Glutamatergic neuron (in vitro differentiated cells): ENCODE measurements around the gene COASY. TPM values are rescaled to one million over a fixed set of nuclear protein-coding genes. Genes with fewer than 3 reads are reported as not detected.

Source experiments
- DNase-seq: peaks from one replicate; pipeline ENCODE4 v3.0.0; 2022
- H3K27ac Mint-ChIP-seq: one replicate; pipeline ENCODE4 v1.8.0; 2020; ENCODE audit warnings: mild to moderate bottlenecking, mixed read lengths, inconsistent platforms; ENCODE audit not compliant: unreplicated experiment
- H3K27me3 Mint-ChIP-seq: one replicate; pipeline ENCODE4 v1.8.0; 2020; ENCODE audit warnings: mild to moderate bottlenecking, moderate library complexity, mixed read lengths, inconsistent platforms; ENCODE audit not compliant: unreplicated experiment
- H3K36me3 Mint-ChIP-seq: one replicate; pipeline ENCODE4 v1.8.0; 2020; ENCODE audit warnings: mild to moderate bottlenecking, mixed read lengths, inconsistent platforms; ENCODE audit not compliant: unreplicated experiment
- H3K4me1 Mint-ChIP-seq: one replicate; pipeline ENCODE4 v1.8.0; 2020; ENCODE audit warnings: mild to moderate bottlenecking, low read depth, mixed read lengths, inconsistent platforms; ENCODE audit not compliant: unreplicated experiment
- H3K4me3 Mint-ChIP-seq: one replicate; pipeline ENCODE4 v1.8.0; 2020; ENCODE audit warnings: mild to moderate bottlenecking, mixed read lengths, inconsistent platforms; ENCODE audit not compliant: unreplicated experiment
- H3K9me3 Mint-ChIP-seq: one replicate; pipeline ENCODE4 v1.8.0; 2020; ENCODE audit warnings: mild to moderate bottlenecking, moderate library complexity, mixed read lengths, inconsistent platforms; ENCODE audit not compliant: unreplicated experiment
- CTCF ChIP-seq: fragments of 200-600 bp; sonication (generic); IDR thresholded peaks from one replicate; pipeline ENCODE4 v1.5.0; 2021; ENCODE audit not compliant: partially characterized antibody, unreplicated experiment
- total RNA-seq: library from RNA; stranded (reverse); fragmentation: NEBNext Ultra II Directional; extraction: Animal tissue kit (Norgen Biotek cat#: 25700); gene quantifications from one replicate; pipeline ENCODE4 v1.2.1, GENCODE V29; 2021; ENCODE audit not compliant: unreplicated experiment

The COASY gene
- total RNA-seq, 1 donor from 2014 or later = 57.4 TPM

- Mint-ChIP-seq H3K36me3 (no peaks in the 10 kb centered on the region), H3K27ac (peak overlapping the region; percentile 66), H3K4me3 (peak overlapping the region; percentile 15), H3K27me3 (peaks cover 3% of the 10 kb centered on the region), H3K9me3 (peaks cover 4% of the 10 kb centered on the region), H3K4me1 (peaks cover 34% of the 10 kb centered on the region)
- DNase-seq = no peak
- TF ChIP-seq CTCF = no peak
Measured at GRCh38 chr17:42519546-42520491, 42.1 kb upstream of the COASY start.

GRCh38 chr17:42520540-42520951 is 41.4 kb upstream of the COASY start:
- peak overlapping the region; percentile 66 for H3K27ac Mint-ChIP-seq
- peaks cover 3% of the 10 kb centered on the region for H3K27me3 Mint-ChIP-seq
- no peak for TF ChIP-seq CTCF
- H3K4me3 Mint-ChIP-seq = peak overlapping the region; percentile 20
- DNase-seq = no peak
- peaks cover 4% of the 10 kb centered on the region for H3K9me3 Mint-ChIP-seq
- H3K36me3 Mint-ChIP-seq = no peaks in the 10 kb centered on the region
- H3K4me1 Mint-ChIP-seq = peaks cover 34% of the 10 kb centered on the region

- no peak for TF ChIP-seq CTCF
- DNase-seq = no peak
- Mint-ChIP-seq H3K4me1 (peaks cover 34% of the 10 kb centered on the region), H3K27ac (no peak overlapping the region), H3K9me3 (peaks cover 4% of the 10 kb centered on the region), H3K36me3 (no peaks in the 10 kb centered on the region), H3K27me3 (peaks cover 3% of the 10 kb centered on the region), H3K4me3 (peak overlapping the region; percentile 20)
Measured at GRCh38 chr17:42521036-42521435, 40.9 kb upstream of the COASY start.

DNA sequence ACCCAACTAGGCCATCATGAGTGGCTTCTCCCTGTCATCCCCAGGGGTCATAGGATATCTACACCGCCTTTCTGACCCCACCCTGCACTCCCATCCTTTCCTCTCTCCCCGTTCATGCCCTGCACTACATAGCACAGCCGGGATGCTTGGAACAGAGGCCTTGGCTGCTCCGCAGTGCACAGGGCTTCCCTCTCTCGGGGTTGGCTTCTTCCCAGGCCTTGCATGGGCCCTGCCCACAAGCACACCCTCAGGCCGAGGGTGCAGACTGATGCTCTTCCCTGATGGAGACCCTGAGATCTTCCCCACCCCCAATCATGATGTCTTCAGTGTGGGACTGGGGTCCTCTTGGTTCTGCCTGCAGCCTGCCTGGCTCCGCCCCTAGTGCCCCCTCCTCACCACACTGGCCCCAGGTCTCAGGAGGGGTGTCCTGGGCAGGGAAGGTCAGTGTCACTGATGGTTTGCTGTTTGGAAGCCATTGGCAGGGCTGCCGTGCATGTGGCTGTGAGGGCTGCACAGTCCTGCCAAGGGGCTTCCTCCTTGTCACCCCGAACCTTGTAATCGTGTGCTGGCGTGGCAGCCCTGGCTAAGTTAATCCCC is 40.2 kb upstream of the COASY start:
- Mint-ChIP-seq H3K36me3 (no peaks in the 10 kb centered on the region), H3K27ac (no peak overlapping the region), H3K9me3 (peaks cover 4% of the 10 kb centered on the region), H3K4me1 (peaks cover 34% of the 10 kb centered on the region), H3K27me3 (peaks cover 3% of the 10 kb centered on the region), H3K4me3 (no peak overlapping the region)
- TF ChIP-seq CTCF = no peak
- DNase-seq = no peak

DNA sequence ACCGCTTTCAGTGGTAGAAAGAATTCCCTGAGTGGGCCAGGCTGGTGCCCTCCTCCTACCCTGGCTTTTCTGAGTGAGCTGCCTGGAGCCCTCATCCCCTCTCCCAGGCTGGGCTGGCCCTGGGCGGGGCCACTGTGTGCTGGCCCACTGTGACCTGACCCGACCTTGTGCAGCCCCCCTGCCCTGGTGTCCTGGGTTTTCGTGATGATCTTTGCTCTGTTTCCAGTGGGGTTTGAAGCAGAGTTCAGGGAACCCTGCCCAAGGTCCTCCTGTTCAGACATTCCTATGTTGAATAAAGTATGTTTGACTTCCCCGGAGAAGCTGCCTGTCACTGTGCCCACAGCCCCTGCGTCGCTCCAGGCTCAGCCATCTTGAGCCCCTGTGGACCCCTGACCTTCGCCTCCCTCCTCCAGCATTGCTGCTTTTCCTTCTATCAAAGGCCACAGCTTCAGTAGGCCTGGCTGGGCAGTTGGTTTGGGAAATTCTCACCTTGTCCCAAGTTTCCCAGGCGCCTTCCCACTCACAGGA is 39.6 kb upstream of the COASY start:
- Mint-ChIP-seq H3K27me3 (peaks cover 3% of the 10 kb centered on the region), H3K9me3 (peaks cover 4% of the 10 kb centered on the region), H3K27ac (no peak overlapping the region), H3K4me1 (peaks cover 35% of the 10 kb centered on the region), H3K36me3 (no peaks in the 10 kb centered on the region), H3K4me3 (no peak overlapping the region)
- no peak for TF ChIP-seq CTCF
- DNase-seq = no peak
